Choroid plexus epithelial cell (primary cell): ENCODE results near the gene RABL3.

Experiments
- DNase-seq: peaks from one replicate; pipeline ENCODE4 v3.0.0-alpha.2; 2010; ENCODE audit warnings: low read depth
- H3K4me3 ChIP-seq: 2 replicates; pipeline ENCODE4 v1.5.1; 2011; ENCODE audit warnings: low read depth, mild to moderate bottlenecking, control low read depth, low read length, moderate library complexity
- TF ChIP-seq, protein P1 (sequence below): conservative IDR thresholded peaks from 2 replicates; pipeline ENCODE4 v1.5.1; 2011; ENCODE audit warnings: low read depth, mild to moderate bottlenecking, control low read depth, inconsistent platforms, low read length, moderate library complexity

RABL3 gene

DNA sequence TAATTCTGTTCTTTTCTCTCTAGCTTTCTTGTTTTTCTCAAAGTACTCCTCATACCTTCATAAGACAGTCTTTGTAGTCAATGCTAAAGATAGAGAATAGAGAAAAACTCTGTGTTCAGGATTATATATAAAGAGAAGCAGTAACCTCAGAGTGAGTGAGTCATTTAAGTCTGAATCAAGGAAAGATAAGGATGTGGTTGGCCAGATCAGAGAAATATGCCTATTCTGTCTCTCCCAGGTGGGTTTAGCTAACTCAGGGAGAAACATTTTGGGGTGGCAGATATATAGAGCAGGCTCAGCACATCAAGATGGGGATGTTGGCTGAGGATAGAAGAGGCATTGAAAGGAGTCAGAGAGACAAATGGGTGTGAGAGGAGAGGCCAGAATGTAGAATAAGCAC lies 31.6 kb upstream of the RABL3 start:
- peak; percentile 59 for DNase-seq
- TF ChIP-seq, protein P1, sequence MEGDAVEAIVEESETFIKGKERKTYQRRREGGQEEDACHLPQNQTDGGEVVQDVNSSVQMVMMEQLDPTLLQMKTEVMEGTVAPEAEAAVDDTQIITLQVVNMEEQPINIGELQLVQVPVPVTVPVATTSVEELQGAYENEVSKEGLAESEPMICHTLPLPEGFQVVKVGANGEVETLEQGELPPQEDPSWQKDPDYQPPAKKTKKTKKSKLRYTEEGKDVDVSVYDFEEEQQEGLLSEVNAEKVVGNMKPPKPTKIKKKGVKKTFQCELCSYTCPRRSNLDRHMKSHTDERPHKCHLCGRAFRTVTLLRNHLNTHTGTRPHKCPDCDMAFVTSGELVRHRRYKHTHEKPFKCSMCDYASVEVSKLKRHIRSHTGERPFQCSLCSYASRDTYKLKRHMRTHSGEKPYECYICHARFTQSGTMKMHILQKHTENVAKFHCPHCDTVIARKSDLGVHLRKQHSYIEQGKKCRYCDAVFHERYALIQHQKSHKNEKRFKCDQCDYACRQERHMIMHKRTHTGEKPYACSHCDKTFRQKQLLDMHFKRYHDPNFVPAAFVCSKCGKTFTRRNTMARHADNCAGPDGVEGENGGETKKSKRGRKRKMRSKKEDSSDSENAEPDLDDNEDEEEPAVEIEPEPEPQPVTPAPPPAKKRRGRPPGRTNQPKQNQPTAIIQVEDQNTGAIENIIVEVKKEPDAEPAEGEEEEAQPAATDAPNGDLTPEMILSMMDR = no peak
- H3K4me3 ChIP-seq = no peak overlapping the region

DNA sequence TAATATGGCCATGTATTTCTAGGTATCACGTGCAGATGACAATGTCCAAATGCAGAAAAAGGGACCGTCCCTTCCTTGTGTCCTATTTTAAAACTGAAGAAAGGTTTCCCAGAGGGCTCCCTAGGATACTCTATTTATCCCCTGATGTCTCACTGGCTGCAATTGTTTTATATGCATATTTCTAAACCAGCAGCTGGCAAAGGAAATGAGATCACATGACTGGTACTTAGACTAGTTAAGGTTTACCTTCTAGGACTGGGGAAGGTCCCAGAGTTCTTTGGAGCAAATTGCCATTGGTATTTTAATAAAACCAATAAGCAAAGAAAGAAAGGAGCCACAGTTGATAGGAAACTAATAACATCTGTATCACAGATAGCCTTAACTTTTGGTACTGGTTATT lies 29.8 kb upstream of the RABL3 start:
- DNase-seq = no peak
- H3K4me3 ChIP-seq = no peak overlapping the region
- TF ChIP-seq, protein P1 = no peak

DNA sequence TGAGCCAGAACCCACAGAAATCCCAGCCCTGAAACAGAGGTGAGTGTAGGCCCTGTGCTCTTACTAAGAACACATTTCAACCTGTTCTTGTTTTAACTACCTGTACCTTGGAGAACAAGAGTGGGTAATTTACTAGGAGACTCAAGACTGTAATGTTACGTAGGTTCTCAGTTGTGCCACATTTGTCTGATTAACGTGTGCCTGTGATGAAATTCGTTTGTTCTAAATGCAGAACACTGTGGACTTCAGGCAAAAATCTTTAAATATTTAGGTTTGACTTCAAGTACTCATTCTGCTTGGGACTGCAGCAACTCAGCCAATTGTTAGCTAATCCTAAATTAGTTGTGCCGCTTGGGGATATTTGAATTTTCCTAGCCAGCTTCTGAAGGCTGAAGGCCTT lies 28.6 kb upstream of the RABL3 start:
- H3K4me3 ChIP-seq = no peak overlapping the region
- TF ChIP-seq, protein P1 = no peak
- DNase-seq = no peak

DNA sequence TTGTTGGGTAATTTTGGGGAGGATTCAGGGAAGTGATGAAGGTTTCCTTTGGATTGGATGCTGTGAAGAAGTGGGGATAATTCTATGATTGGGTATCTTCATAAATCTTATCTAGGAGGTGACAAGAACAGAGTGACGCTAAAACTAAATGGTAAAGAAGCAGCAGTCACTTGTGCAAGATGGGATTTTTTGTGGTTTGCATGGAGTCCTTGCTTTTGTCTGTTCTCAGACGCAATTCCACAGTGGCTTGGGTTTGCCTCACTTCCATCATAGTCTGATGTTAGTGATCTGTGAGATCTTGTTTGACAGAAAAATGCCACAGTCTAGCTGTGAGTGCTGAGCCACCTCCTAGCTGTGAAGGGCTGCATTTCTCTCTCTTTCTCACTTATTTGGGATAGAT lies 27.1 kb upstream of the RABL3 start:
- DNase-seq = no peak
- H3K4me3 ChIP-seq = no peak overlapping the region
- TF ChIP-seq, protein P1 = no peak

DNA sequence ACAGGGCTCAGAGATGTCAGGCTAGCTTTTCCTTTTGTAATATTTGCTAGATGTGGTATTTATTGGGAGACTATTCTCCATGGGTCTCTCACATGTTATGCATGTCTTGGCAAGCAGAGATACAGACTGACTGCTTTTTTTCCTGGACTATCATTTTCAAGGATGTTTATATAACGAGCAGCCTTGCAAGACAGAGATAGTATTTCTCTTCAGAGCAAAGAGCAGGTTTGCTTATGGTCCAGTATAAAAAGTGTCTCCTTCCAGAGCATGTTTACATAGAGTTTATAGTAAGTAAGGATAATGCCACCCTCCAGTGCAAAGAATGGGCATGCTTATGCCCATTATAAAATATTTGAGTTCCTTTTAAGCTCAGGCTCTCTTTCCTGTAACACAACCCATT lies 24.8 kb upstream of the RABL3 start:
- TF ChIP-seq, protein P1 = no peak
- peak; percentile 71 for DNase-seq
- no peak overlapping the region for H3K4me3 ChIP-seq

DNA sequence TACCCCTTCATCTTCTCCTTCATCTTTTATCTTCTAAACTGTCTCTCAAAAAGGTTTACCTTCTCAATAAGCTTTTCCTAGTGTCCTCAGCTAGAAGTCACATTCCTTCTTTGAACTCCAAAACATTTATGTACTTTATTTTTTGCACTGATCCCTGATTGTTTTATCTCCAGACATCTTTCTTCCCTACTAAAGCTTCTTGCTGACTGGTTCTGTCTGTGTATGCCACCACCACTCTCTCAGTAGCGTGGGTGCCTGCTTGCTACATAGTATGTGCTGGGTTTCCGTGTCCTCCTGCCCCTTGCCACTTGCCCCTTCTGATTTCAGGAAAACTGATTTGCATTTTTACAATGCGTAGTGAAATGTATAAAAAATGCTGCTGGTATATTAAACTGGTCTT lies 24.3 kb upstream of the RABL3 start:
- TF ChIP-seq, protein P1 = no peak
- H3K4me3 ChIP-seq = no peak overlapping the region
- DNase-seq = no peak

DNA sequence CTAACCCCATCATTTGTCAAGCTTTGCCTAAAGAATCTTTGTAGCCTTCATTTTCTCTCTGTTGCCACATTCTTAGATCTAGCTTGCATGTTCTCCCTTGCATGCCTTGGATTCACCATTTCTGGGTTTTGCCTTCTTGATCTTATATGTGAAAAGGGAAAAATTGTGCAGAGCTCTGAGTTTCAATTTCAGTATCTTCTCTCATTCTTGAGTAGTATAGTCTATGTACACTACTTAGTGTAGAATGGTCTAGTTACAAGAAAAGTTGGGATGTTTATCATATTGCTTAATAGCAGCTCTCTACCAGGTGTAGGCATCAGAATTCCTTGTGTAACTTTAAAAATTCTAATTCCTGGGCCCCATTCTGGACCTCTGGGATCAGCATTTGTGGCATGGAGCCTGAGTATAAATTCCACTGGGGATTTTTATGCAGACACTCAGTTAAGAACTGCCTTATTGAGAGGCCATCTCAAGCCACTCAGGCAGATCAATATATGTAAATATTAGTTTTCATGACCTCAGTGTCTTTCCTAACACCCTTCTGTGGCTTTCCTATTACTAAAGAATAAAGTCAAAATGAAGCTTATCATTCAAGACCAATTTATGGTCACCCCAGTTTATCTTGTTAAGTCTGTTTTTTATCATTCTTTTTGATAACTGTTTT lies 23.6 kb upstream of the RABL3 start:
- TF ChIP-seq, protein P1 = no peak
- DNase-seq = no peak
- no peak overlapping the region for H3K4me3 ChIP-seq
